B cell (primary cell): Measurements from ENCODE around the gene SLC6A4. TPM values are rescaled to one million over a fixed set of nuclear protein-coding genes. Genes with fewer than 3 reads are reported as not detected.

ENCODE experiments used
- ATAC-seq: fragments of 200-7000 bp; cut with Tn5 transposase; one replicate; pipeline ENCODE4 v1.10.0; 2021; ENCODE audit warnings: low read depth, mild to moderate bottlenecking, moderate number of reproducible peaks, moderate library complexity
- CTCF ChIA-PET: fragments of 350-600 bp; sonication (Branson Sonifier 250); formaldehyde crosslinking; loops from one replicate; lab custom pipeline; 2021; ENCODE audit warnings: antibody characterized with exemption, inconsistent platforms; lab: Charles Lee
- POLR2A ChIA-PET: fragments of 350-600 bp; sonication (Branson Sonifier 250); formaldehyde crosslinking; loops from one replicate; lab custom pipeline; 2021; ENCODE audit warnings: antibody characterized with exemption; lab: Charles Lee
- DNase-seq: peaks from one replicate; pipeline ENCODE4 v3.0.0; 2013
- H2AFZ ChIP-seq: 2 replicates; pipeline ENCODE4 v1.6.1; 2012; ENCODE audit warnings: mild to moderate bottlenecking, low read depth, low read length; ENCODE audit not compliant: insufficient read depth, poor library complexity, severe bottlenecking
- H3K27ac ChIP-seq, 2 donors: 1 replicate in 1 of 2; 2 replicates in 1 of 2; pipeline ENCODE4 v1.5.1; 2012 to 2013; ENCODE audit warnings: low read length in 2 of 2, mild to moderate bottlenecking in 2 of 2, moderate library complexity in 1 of 2
- H3K27me3 ChIP-seq, 4 experiments: fragments of 200-600 bp in 1 of 4; sonication (generic) in 1 of 4; replicated peaks in 1 of 4; 1 replicate in 2 of 4; 2 replicates in 2 of 4; pipeline versions ENCODE4 v1.6.1 to v1.7.0; 2013 to 2016; ENCODE audit warnings: low read length in 3 of 4, mild to moderate bottlenecking in 2 of 4, mixed read lengths in 1 of 4, moderate library complexity in 1 of 4; ENCODE audit not compliant: insufficient read depth in 4 of 4, control insufficient read depth in 3 of 4; ENCODE audit errors: control extremely low read depth in 1 of 4
- H3K36me3 ChIP-seq, 2 experiments: replicated peaks in 1 of 2; 1 replicate in 1 of 2; 2 replicates in 1 of 2; pipeline versions ENCODE4 v1.6.1 to v1.7.1; 2013; ENCODE audit warnings: low read length in 1 of 2; ENCODE audit not compliant: insufficient read depth in 2 of 2, control insufficient read depth in 1 of 2; ENCODE audit errors: control extremely low read depth in 1 of 2, extremely low read depth in 1 of 2
- H3K4me1 ChIP-seq, 2 donors: fragments of 200-600 bp in 1 of 2; sonication (generic) in 1 of 2; 1 replicate in 1 of 2; 2 replicates in 1 of 2; pipeline versions ENCODE4 v1.5.1 to v1.6.1; 2013 to 2017; ENCODE audit warnings: low read length in 2 of 2; ENCODE audit not compliant: control insufficient read depth in 2 of 2, insufficient read depth in 2 of 2
- H3K4me2 ChIP-seq: replicated peaks from 2 replicates; pipeline ENCODE3; 2012; ENCODE audit warnings: mild to moderate bottlenecking, low read depth, low read length; ENCODE audit not compliant: poor library complexity, severe bottlenecking
- H3K4me3 ChIP-seq, 5 experiments: fragments of 200-600 bp in 1 of 5; sonication (generic) in 1 of 5; 1 replicate in 3 of 5; 2 replicates in 2 of 5; pipeline versions ENCODE4 v1.5.1 to v1.7.0; 2011 to 2016; ENCODE audit warnings: low read length in 4 of 5, mild to moderate bottlenecking in 4 of 5, low read depth in 2 of 5, control low read depth in 1 of 5, moderate library complexity in 1 of 5; ENCODE audit not compliant: insufficient read depth in 1 of 5; ENCODE audit errors: control extremely low read depth in 1 of 5, extremely low read depth in 1 of 5
- H3K79me2 ChIP-seq: fragments of 200-600 bp; sonication (generic); one replicate; pipeline ENCODE4 v1.6.0; 2016; ENCODE audit warnings: low read length; ENCODE audit not compliant: control insufficient read depth, insufficient read depth
- H3K9ac ChIP-seq: fragments of 200-600 bp; sonication (generic); 2 replicates; pipeline ENCODE4 v1.6.1; 2017; ENCODE audit warnings: mild to moderate bottlenecking, low read length, moderate library complexity
- H3K9me3 ChIP-seq, 3 donors: one replicate each; pipeline versions ENCODE4 v1.6.1 to v1.7.1; 2013; ENCODE audit warnings: low read length in 2 of 3; ENCODE audit not compliant: control insufficient read depth in 2 of 3, insufficient read depth in 1 of 3; ENCODE audit errors: control extremely low read depth in 1 of 3
- H4K20me1 ChIP-seq: 2 replicates; pipeline ENCODE4 v1.6.0; 2012; ENCODE audit warnings: mild to moderate bottlenecking, low read length; ENCODE audit not compliant: insufficient read depth, control insufficient read depth, poor library complexity, severe bottlenecking
- H3K27ac Mint-ChIP-seq: one replicate; pipeline ENCODE4 v1.8.0; 2021; ENCODE audit warnings: mixed read lengths
- H3K27me3 Mint-ChIP-seq: one replicate; pipeline ENCODE4 v1.8.0; 2021; ENCODE audit warnings: mixed read lengths
- H3K4me1 Mint-ChIP-seq: one replicate; pipeline ENCODE4 v1.8.0; 2021; ENCODE audit warnings: mixed read lengths
- H3K4me3 Mint-ChIP-seq: one replicate; pipeline ENCODE4 v1.8.0; 2021; ENCODE audit warnings: mixed read lengths
- H3K9me3 Mint-ChIP-seq: one replicate; pipeline ENCODE4 v1.8.0; 2022; ENCODE audit warnings: mixed read lengths; ENCODE audit not compliant: insufficient read depth
- CTCF ChIP-seq: fragments of 200-600 bp; IDR thresholded peaks from one replicate; pipeline ENCODE4 v1.8.0; 2022; ENCODE audit warnings: antibody characterized with exemption, mild to moderate bottlenecking
- EZH2 ChIP-seq: IDR thresholded peaks from 2 replicates; pipeline ENCODE4 v1.6.1; 2012; ENCODE audit warnings: borderline replicate concordance, low read depth, mild to moderate bottlenecking, moderate library complexity, low read length; ENCODE audit not compliant: insufficient read depth, poor library complexity, severe bottlenecking
- WGBS: methylation state at CpG from one replicate; pipeline ENCODE4 v1.1.5; 2013; ENCODE audit warnings: missing lambda C conversion rate; ENCODE audit not compliant: insufficient coverage; 5-methylcytosine and 5-hydroxymethylcytosine counted together
- intact Hi-C: fragments of 100-400 bp; cut with micrococcal nuclease; formaldehyde crosslinking; loops from one replicate; pipeline ENCODE4 v1.10.0; 2022
- polyA plus RNA-seq: library from polyadenylated mRNA; depleted of rRNA; stranded (reverse); fragments of >200 nt; gene quantifications from 2 replicates; pipeline ENCODE4 v1.2.3, GENCODE V29; 2012
- total RNA-seq, 2 donors: library from RNA; stranded (reverse); fragments of 120-200 nt in 1 of 2; gene quantifications; 1 replicate in 1 of 2; 2 replicates in 1 of 2; pipeline versions ENCODE4 v1.2.3 to v1.2.4, GENCODE V29; 2013 to 2022

SLC6A4 gene
- total and polyA plus RNA-seq, 2 donors (not counting 1 experiment from before 2014, with no cell fraction given), result not detected

GRCh38 chr17:30210366-30210765 lies 25.1 kb downstream of the SLC6A4 start:
- TF ChIP-seq EZH2 (no peak), CTCF (no peak)
- H3K9me3 Mint-ChIP-seq, result no peaks in the 10 kb centered on the region
- 99% methylated on average over 11 of the region's 11 CpGs for WGBS
- intact Hi-C loops, result no loop called here
- H3K27me3 ChIP-seq, result no peaks in the 10 kb centered on the region
- no peaks in the 10 kb centered on the region for H3K4me1 Mint-ChIP-seq
- H3K36me3 ChIP-seq, result no peaks in the 10 kb centered on the region
- POLR2A ChIA-PET, result no interaction called here
- no peak overlapping the region for H2AFZ ChIP-seq
- CTCF ChIA-PET, result no interaction called here
- H3K79me2 ChIP-seq, result no peaks in the 10 kb centered on the region
- no peaks in the 10 kb centered on the region for H3K4me1 ChIP-seq
- H3K9ac ChIP-seq, result no peak overlapping the region
- ATAC-seq (no peak), DNase-seq (no peak)
- no peak overlapping the region for H3K4me3 ChIP-seq
- H3K27ac ChIP-seq, result no peak overlapping the region
- no peak overlapping the region for H3K27ac Mint-ChIP-seq
- H3K9me3 ChIP-seq, result no peaks in the 10 kb centered on the region
- H4K20me1 ChIP-seq, result no peaks in the 10 kb centered on the region
- peaks cover 8% of the 10 kb centered on the region for H3K27me3 Mint-ChIP-seq
- no peak overlapping the region for H3K4me2 ChIP-seq
- H3K4me3 Mint-ChIP-seq, result no peak overlapping the region

GRCh38 chr17:30209930-30210329 lies 25.6 kb downstream of the SLC6A4 start:
- 96% methylated on average over 4 of the region's 7 CpGs for WGBS
- no peak for TF ChIP-seq CTCF
- TF ChIP-seq EZH2, result no peak

More at GRCh38 chr17:30209930-30210329, 25.6 kb downstream of the SLC6A4 start:
- no peak overlapping the region for H3K4me3 Mint-ChIP-seq
- Histone ChIP-seq H3K79me2 (no peaks in the 10 kb centered on the region), H3K4me3 (no peak overlapping the region), H3K36me3 (no peaks in the 10 kb centered on the region), H3K4me2 (no peak overlapping the region), H4K20me1 (no peaks in the 10 kb centered on the region), H2AFZ (no peak overlapping the region), H3K9ac (no peak overlapping the region), H3K4me1 (no peaks in the 10 kb centered on the region), H3K9me3 (no peaks in the 10 kb centered on the region), H3K27ac (no peak overlapping the region), H3K27me3 (no peaks in the 10 kb centered on the region)
- H3K27ac Mint-ChIP-seq, result no peak overlapping the region
- DNase-seq, result no peak
- no peak for ATAC-seq
- ChIA-PET CTCF (no interaction called here), POLR2A (no interaction called here)
- H3K9me3 Mint-ChIP-seq, result no peaks in the 10 kb centered on the region
- intact Hi-C loops, result no loop called here
- peaks cover 8% of the 10 kb centered on the region for H3K27me3 Mint-ChIP-seq
- H3K4me1 Mint-ChIP-seq, result no peaks in the 10 kb centered on the region
